H9 (cell line): Measurements from ENCODE around the gene ADGRD1. TPM values are rescaled to one million over a fixed set of nuclear protein-coding genes. Genes with fewer than 3 reads are reported as not detected.
A peak's percentile ranks its signal among the peaks of the same experiment; 100 is the strongest.

ENCODE experiments used
- DNase-seq: peaks from one replicate; pipeline ENCODE4 v3.0.0-alpha.2; 2017
- H2AFZ ChIP-seq: one replicate; pipeline ENCODE4 v1.6.1; 2013; ENCODE audit warnings: mild to moderate bottlenecking, low read length, control low read depth, moderate library complexity
- H2AK5ac ChIP-seq: 2 replicates; pipeline ENCODE4 v1.6.1; 2013; ENCODE audit warnings: low read length, control low read depth, mixed read lengths; ENCODE audit not compliant: insufficient read length
- H2BK120ac ChIP-seq: one replicate; pipeline ENCODE4 v1.6.1; 2013; ENCODE audit warnings: low read depth, mild to moderate bottlenecking, low read length, control low read depth, inconsistent platforms; ENCODE audit not compliant: poor library complexity, severe bottlenecking
- H2BK12ac ChIP-seq: 2 replicates; pipeline ENCODE4 v1.6.1; 2013; ENCODE audit warnings: low read length, control low read depth, mixed read lengths, low read depth; ENCODE audit not compliant: insufficient read length
- H2BK15ac ChIP-seq: 2 replicates; pipeline ENCODE4 v1.6.1; 2013; ENCODE audit warnings: low read depth, low read length, control low read depth
- H2BK20ac ChIP-seq: one replicate; pipeline ENCODE4 v1.6.1; 2013; ENCODE audit warnings: low read depth, mild to moderate bottlenecking, low read length, control low read depth, inconsistent platforms; ENCODE audit not compliant: poor library complexity, severe bottlenecking
- H2BK5ac ChIP-seq: 2 replicates; pipeline ENCODE4 v1.6.1; 2013; ENCODE audit warnings: low read length, control low read depth, mixed read lengths; ENCODE audit not compliant: insufficient read length
- H3K14ac ChIP-seq: 2 replicates; pipeline ENCODE4 v1.6.1; 2013; ENCODE audit warnings: low read length, control low read depth; ENCODE audit not compliant: insufficient read depth
- H3K18ac ChIP-seq: 2 replicates; pipeline ENCODE4 v1.6.1; 2013; ENCODE audit warnings: low read depth, mild to moderate bottlenecking, mixed read lengths, low read length, control low read depth; ENCODE audit not compliant: insufficient read length
- H3K23ac ChIP-seq: 2 replicates; pipeline ENCODE4 v1.6.1; 2013; ENCODE audit warnings: low read length, control low read depth, mixed read lengths, low read depth; ENCODE audit not compliant: insufficient read length
- H3K23me2 ChIP-seq: 2 replicates; pipeline ENCODE4 v1.6.1; 2013; ENCODE audit warnings: low read depth, mild to moderate bottlenecking, mixed read lengths, low read length, control low read depth; ENCODE audit not compliant: insufficient read length, poor library complexity, severe bottlenecking
- H3K27ac ChIP-seq: 2 replicates; pipeline ENCODE4 v1.5.1; 2013; ENCODE audit warnings: low read length, control low read depth, mixed read lengths, low read depth; ENCODE audit not compliant: insufficient read length
- H3K27me3 ChIP-seq: 2 replicates; pipeline ENCODE4 v1.6.1; 2013; ENCODE audit warnings: low read length, control low read depth, inconsistent platforms; ENCODE audit not compliant: insufficient read depth
- H3K4ac ChIP-seq: 2 replicates; pipeline ENCODE4 v1.6.1; 2013; ENCODE audit warnings: low read depth, mild to moderate bottlenecking, control low read depth, inconsistent platforms, low read length, moderate library complexity
- H3K4me1 ChIP-seq: 2 replicates; pipeline ENCODE4 v1.6.1; 2013; ENCODE audit warnings: low read length, control low read depth, inconsistent platforms; ENCODE audit not compliant: insufficient read depth
- H3K4me2 ChIP-seq: 2 replicates; pipeline ENCODE4 v1.6.1; 2013; ENCODE audit warnings: low read length, control low read depth, mixed read lengths; ENCODE audit not compliant: insufficient read length, insufficient read depth
- H3K56ac ChIP-seq: 2 replicates; pipeline ENCODE4 v1.6.1; 2013; ENCODE audit warnings: low read depth, mild to moderate bottlenecking, mixed read lengths, low read length, control low read depth; ENCODE audit not compliant: insufficient read length
- H3K79me1 ChIP-seq: 2 replicates; pipeline ENCODE4 v1.6.1; 2013; ENCODE audit warnings: low read depth, mild to moderate bottlenecking, moderate library complexity, low read length, control low read depth, inconsistent platforms; ENCODE audit not compliant: insufficient read depth, poor library complexity, severe bottlenecking
- H3K79me2 ChIP-seq: 2 replicates; pipeline ENCODE4 v1.6.1; 2013; ENCODE audit warnings: low read length, control low read depth, inconsistent platforms; ENCODE audit not compliant: insufficient read depth
- H3K9ac ChIP-seq: 2 replicates; pipeline ENCODE4 v1.6.1; 2013; ENCODE audit warnings: low read length, control low read depth, mixed read lengths; ENCODE audit not compliant: insufficient read length; ENCODE audit errors: extremely low read depth
- H3K9me3 ChIP-seq: one replicate; pipeline ENCODE4 v1.6.1; 2013; ENCODE audit warnings: low read depth, low read length, inconsistent platforms; ENCODE audit not compliant: control insufficient read depth
- H3T11ph ChIP-seq: one replicate; pipeline ENCODE4 v1.6.1; 2013; ENCODE audit warnings: mild to moderate bottlenecking, low read length, control low read depth, inconsistent platforms
- H4K20me1 ChIP-seq: one replicate; pipeline ENCODE4 v1.6.1; 2013; ENCODE audit not compliant: control insufficient read depth, insufficient read length, insufficient read depth
- H4K5ac ChIP-seq: 2 replicates; pipeline ENCODE4 v1.6.1; 2013; ENCODE audit warnings: low read depth, mild to moderate bottlenecking, mixed read lengths, low read length, control low read depth; ENCODE audit not compliant: insufficient read length
- H4K8ac ChIP-seq: replicated peaks from 2 replicates; pipeline ENCODE4 v1.6.1; 2013; ENCODE audit warnings: low read length, control low read depth, mixed read lengths, low read depth; ENCODE audit not compliant: insufficient read length
- H4K91ac ChIP-seq: 2 replicates; pipeline ENCODE4 v1.6.1; 2013; ENCODE audit warnings: low read depth, mild to moderate bottlenecking, moderate library complexity, mixed read lengths, low read length, control low read depth; ENCODE audit not compliant: insufficient read length
- H3K27ac Mint-ChIP-seq, 3 experiments: 2 replicates in 2 of 3; 3 replicates in 1 of 3; pipeline ENCODE4 v1.8.0; 2020 to 2021; ENCODE audit warnings: mixed read lengths in 3 of 3, mild to moderate bottlenecking in 1 of 3, moderate library complexity in 1 of 3
- H3K27me3 Mint-ChIP-seq: 2 replicates; pipeline ENCODE4 v1.8.0; 2021; ENCODE audit warnings: low read depth, mild to moderate bottlenecking, moderate library complexity, mixed read lengths
- H3K36me3 Mint-ChIP-seq, 3 experiments: 2 replicates in 2 of 3; 3 replicates in 1 of 3; pipeline ENCODE4 v1.8.0; 2020 to 2021; ENCODE audit warnings: low read depth in 3 of 3, mixed read lengths in 3 of 3; ENCODE audit not compliant: insufficient read depth in 1 of 3
- H3K4me1 Mint-ChIP-seq, 2 experiments: 2 replicates each; pipeline ENCODE4 v1.8.0; 2020; ENCODE audit warnings: mixed read lengths in 2 of 2
- H3K4me3 Mint-ChIP-seq, 2 experiments: 2 replicates in 1 of 2; 3 replicates in 1 of 2; pipeline ENCODE4 v1.8.0; 2020 to 2021; ENCODE audit warnings: mild to moderate bottlenecking in 2 of 2, mixed read lengths in 2 of 2, moderate library complexity in 1 of 2
- H3K9me3 Mint-ChIP-seq, 2 experiments: 2 replicates in 1 of 2; 3 replicates in 1 of 2; pipeline ENCODE4 v1.8.0; 2020; ENCODE audit warnings: mild to moderate bottlenecking in 2 of 2, mixed read lengths in 2 of 2, moderate library complexity in 1 of 2
- CTCF ChIP-seq: fragments of 200-600 bp; sonication (generic); conservative IDR thresholded peaks from 3 replicates; pipeline ENCODE4 v1.8.0; 2021; ENCODE audit warnings: antibody characterized with exemption, mild to moderate bottlenecking
- WGBS: extraction: QIAGEN DNeasy Blood & Tissue Kit; methylation state at CpG from one replicate; pipeline ENCODE4 v1.1.7; 2013; ENCODE audit warnings: missing lambda C conversion rate, low lambda C conversion rate, mixed read lengths; ENCODE audit not compliant: insufficient read length; ENCODE audit errors: extremely low coverage; 5-methylcytosine and 5-hydroxymethylcytosine counted together
- total RNA-seq: library from RNA; stranded (reverse); gene quantifications from 2 replicates; pipeline ENCODE4 v1.2.1, GENCODE V29; 2021

The ADGRD1 gene
- total RNA-seq, 1 experiment from 2014 or later = 0.52 TPM

GRCh38 chr12:131137836-131138637 lies 184.3 kb downstream of the ADGRD1 start:
- no peak overlapping the region for H4K5ac ChIP-seq
- no peak overlapping the region for H3K4ac ChIP-seq
- no peak overlapping the region; a peak in 1 of 5 replicates for H3K4me3 Mint-ChIP-seq
- no peaks in the 10 kb centered on the region for H4K20me1 ChIP-seq
- no peak overlapping the region for H2BK20ac ChIP-seq
- no peaks in the 10 kb centered on the region for H3K23me2 ChIP-seq
- H3K14ac ChIP-seq = no peak overlapping the region; the same call in 1 of the 2 replicates
- no peak for TF ChIP-seq CTCF
- peak; percentile 29 for DNase-seq
- H2BK5ac ChIP-seq = no peak overlapping the region
- H3K27ac Mint-ChIP-seq = no peak overlapping the region; a peak in 2 of 7 replicates
- H3K27me3 ChIP-seq = no peaks in the 10 kb centered on the region
- H3K79me1 ChIP-seq = no peaks in the 10 kb centered on the region
- H3K56ac ChIP-seq = no peak overlapping the region
- peaks cover 5% of the 10 kb centered on the region for H3K27me3 Mint-ChIP-seq
- no peaks in the 10 kb centered on the region for H3K36me3 Mint-ChIP-seq
- no peak overlapping the region for H3K23ac ChIP-seq
- H3K9me3 Mint-ChIP-seq = no peaks in the 10 kb centered on the region
- no CpG with 5 or more reads among the region's 28 CpGs for WGBS
- H2BK120ac ChIP-seq = no peak overlapping the region
- H4K8ac ChIP-seq = no peak overlapping the region
- H3K4me1 ChIP-seq = no peaks in the 10 kb centered on the region
- no peak overlapping the region for H3K9ac ChIP-seq
- H3K4me2 ChIP-seq = no peak overlapping the region
- no peak overlapping the region for H2AK5ac ChIP-seq
- no peak overlapping the region for H3T11ph ChIP-seq
- no peak overlapping the region for H3K18ac ChIP-seq
- H3K27ac ChIP-seq = no peak overlapping the region
- no peak overlapping the region for H2BK12ac ChIP-seq
- H3K79me2 ChIP-seq = no peaks in the 10 kb centered on the region
- H3K4me1 Mint-ChIP-seq = peaks cover 0 to 7% of the 10 kb centered on the region in 2 experiments; a peak in 2 of 4 replicates
- no peak overlapping the region for H2BK15ac ChIP-seq
- no peak overlapping the region for H4K91ac ChIP-seq
- H3K9me3 ChIP-seq = no peaks in the 10 kb centered on the region
- H2AFZ ChIP-seq = no peak overlapping the region
